SH-SY5Y (cell line): Measurements from ENCODE around the gene ABHD12.

ENCODE experiments used
- GATA2 ChIP-seq: IDR thresholded peaks from 2 replicates; pipeline ENCODE4 v1.6.1; 2011; ENCODE audit warnings: mild to moderate bottlenecking, low read depth, low read length
- GATA3 ChIP-seq: IDR thresholded peaks from 2 replicates; pipeline ENCODE4 v1.6.1; 2011; ENCODE audit warnings: low read depth, mild to moderate bottlenecking, low read length, moderate library complexity

ABHD12 gene

GRCh38 chr20:25394996-25395395, 4.4 kb upstream of the ABHD12 start:
- TF ChIP-seq GATA2 (no peak), GATA3 (no peak)

DNA sequence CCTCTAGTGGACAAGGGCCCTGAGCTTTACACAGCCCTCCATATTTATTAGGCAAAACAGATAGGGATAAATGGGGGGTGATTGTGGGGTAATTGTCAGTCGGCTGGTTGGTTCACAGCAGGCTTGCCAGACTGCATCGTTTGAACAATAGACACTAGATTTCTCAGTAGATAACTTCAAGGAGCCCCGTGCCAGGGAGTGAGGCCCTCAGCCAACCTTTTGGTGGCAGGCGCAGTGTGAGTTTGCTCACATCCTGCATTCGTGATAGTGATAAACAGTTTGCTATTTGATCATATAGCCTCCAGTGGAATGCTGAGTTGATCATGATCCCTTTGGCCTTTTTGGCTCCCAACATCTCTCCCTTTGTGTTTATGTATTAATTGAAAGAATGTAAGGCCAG, 3.6 kb upstream of the ABHD12 start:
- TF ChIP-seq GATA3 (no peak), GATA2 (no peak)

GRCh38 chr20:25389858-25390537, 637 bp downstream of the ABHD12 start:
- TF ChIP-seq GATA2 (no peak), GATA3 (no peak)

DNA sequence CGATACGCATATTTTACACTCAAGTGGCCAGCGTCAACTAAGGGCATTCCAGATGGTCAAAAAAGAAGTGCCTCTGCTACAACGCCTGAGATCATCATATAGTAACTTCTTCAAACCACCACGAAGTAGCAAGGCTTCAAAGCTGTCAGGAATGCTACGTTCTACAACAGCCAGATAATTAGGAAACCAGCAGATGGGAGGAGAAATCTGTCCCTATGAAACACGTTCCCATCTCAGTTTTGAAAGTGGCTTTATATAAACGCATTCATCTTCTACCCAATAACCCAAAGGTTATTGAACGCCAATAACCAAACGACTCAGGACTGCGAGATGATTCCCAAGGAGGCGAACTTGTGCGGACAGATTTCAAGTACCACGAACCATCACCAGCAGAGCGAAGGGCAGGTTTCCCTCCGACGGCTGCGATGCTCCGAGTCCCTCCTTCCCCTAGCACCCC, 1.2 kb downstream of the ABHD12 start:
- no peak for TF ChIP-seq GATA3
- no peak for TF ChIP-seq GATA2

- TF ChIP-seq GATA2 (no peak), GATA3 (no peak)
Observed at GRCh38 chr20:25382704-25383370, 7.8 kb downstream of the ABHD12 start.

GRCh38 chr20:25380945-25381614, 9.6 kb downstream of the ABHD12 start:
- TF ChIP-seq GATA2: no peak
- TF ChIP-seq GATA3: no peak

DNA sequence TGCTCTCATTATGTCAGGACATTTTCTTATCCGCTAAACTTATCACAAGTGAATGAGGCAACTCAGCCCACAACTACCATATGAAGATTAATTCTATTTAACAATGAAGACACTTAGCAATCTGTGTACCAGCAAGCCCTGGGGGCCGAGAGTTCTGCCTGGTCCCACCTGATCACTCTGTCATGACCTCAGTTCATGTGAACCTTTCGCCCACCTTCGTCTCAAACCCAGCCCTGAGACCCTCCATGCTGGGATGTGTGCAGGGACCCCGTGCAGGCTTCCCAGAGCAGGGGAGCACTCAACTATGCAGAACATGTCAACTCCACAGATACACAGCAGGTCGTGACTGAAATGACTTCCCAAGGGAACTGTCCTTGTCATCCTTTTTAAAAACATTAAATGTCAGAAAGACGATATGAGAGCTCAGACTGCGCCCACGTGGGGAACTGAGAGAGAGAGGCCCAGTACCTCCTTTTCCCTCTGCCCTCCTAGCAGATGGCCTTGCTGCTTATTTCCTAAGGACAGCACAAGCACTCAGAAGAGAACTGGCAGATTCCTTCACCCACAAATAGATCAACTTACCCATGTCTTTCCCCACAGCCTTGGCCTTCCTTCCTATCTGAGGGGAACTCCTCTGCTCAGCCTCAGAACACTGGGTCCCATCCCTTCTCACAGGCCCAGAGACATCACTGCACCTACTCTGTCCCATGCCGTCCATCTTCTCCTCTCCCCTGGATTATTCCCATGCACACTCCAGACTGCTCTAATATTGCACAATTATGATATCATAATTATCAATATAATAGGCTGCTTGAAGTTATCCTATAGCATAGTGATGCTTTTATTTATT, 11.5 kb downstream of the ABHD12 start:
- TF ChIP-seq GATA3: no peak
- no peak for TF ChIP-seq GATA2

DNA sequence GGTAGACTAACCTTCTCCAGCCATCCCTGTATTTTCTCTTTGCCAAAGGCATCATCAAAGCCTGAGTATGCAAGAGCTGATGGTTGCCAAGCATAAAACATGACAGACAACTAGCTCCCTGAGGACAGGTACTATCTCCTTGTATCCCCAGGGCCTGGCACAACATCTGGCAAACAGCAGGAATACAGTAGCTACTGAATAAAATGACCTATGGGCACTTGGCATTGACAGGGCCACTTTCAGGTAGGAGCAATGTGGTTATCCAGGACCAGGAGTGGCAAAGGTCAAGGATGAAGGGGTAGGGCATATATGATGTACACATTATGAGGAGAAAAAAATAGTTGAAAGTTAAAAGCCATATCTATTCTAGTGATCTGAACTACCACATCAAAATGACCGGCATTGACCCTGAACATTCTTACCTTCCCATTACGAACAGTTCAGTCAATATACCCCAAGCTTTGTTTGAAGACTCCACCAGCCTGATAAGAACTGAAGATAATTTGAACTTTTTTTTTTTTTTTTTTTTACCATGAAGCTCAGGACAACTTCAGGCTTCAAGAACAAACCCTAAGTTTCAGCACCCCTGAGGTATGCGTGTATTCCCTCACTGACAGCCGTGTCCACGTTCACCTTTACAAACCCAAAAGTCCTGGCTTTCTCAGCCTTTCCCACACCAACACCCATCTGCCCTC, 12.3 kb downstream of the ABHD12 start:
- TF ChIP-seq GATA3 (no peak), GATA2 (no peak)

DNA sequence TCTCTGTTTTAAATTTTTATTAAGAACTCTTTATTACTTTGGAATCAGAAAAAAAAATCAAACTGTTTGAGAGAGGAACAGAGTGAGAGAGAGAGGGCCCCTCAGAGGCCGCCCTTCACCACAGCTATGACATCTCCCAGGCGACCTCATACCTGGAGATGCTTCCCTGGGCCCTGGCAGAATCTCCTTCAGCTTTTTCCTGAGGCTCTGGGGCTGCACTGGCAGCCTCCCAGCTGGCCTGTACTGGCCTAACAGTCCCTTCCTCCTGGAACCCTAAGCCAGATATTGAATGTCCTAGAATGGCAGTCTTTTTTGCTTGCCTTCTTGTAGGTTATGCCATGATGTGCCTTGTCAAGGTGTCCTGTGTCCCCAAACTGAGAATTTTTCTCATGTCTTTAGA, 13.7 kb downstream of the ABHD12 start:
- TF ChIP-seq GATA3 (no peak), GATA2 (no peak)

GRCh38 chr20:25376236-25376635, 14.4 kb downstream of the ABHD12 start:
- TF ChIP-seq GATA3 (no peak), GATA2 (no peak)

DNA sequence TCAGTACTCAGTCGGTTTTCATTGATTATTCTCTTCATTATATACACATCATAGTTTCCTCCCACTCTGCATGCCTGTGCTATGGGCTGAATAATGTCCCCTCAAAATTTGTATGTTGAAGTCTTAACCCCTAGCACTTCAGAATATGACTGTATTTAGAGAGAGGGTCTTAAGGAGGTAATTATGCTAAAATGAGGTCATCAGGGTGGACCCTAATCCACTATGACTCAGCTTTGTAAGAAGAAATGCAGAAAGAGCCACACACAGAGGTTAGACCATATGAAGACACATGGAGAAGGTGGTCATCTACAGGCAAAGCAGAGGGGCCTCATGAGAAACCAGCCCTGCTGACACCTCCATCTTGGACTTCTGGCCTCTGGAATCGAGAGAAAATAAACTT, 15.8 kb downstream of the ABHD12 start:
- TF ChIP-seq GATA3 (no peak), GATA2 (no peak)

DNA sequence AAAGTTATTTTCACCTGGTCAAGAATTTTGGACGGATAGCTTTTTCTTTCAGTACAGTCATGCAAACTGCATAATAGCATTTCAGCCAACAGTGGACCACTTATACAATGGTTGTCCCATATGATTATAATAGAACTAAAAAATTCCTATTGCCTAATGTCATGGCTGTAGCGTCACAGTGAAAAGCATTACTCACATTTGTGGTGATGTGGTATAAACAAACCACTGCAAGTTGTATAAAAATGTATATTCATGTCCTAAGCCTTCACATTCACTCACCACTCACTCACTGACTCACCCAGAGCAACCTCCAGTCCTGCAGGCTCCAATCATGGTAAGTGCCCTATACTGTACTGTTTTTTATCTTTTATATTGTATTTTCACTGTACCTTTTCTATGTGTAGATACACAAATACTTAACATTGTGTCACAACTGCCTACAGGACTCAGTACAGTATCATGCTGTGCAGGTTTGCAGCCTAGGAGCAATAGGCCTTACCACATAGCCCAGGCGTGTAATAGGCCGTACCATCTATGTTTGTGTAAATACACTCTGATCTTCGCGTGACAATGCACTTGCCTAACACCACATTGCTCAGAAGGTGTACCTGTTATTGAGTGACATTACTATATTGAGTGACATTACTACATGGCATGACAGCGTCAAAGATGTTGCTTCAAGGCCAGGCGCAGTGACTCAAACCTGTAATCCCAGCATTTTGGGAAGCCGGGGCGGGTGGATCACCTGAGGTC, 17.9 kb downstream of the ABHD12 start:
- TF ChIP-seq GATA3 (no peak), GATA2 (no peak)

GRCh38 chr20:25369971-25370370, 20.7 kb downstream of the ABHD12 start:
- TF ChIP-seq GATA2 (no peak), GATA3 (no peak)
